T-helper 2 cell treated with Interferon-gamma antibody and Interleukin-4, amounts not matched to agents 100 ng/mL and 5 ng/mL, for 36 hours (primary cell): ENCODE measurements around the gene GLRA1. TPM values are rescaled to one million over a fixed set of nuclear protein-coding genes. Genes with fewer than 3 reads are reported as not detected.
"Not testable (repeated sequence)": the region's sequence is repeated elsewhere in the genome, so short reads cannot be mapped to it uniquely, and the experiment has no call there.

Source experiments
- intact Hi-C: fragments of 100-400 bp; cut with micrococcal nuclease; formaldehyde crosslinking; loops from one replicate; pipeline ENCODE4 v1.15.1; 2023
- total RNA-seq: library from RNA; stranded (reverse); gene quantifications from 2 replicates; pipeline ENCODE4 v1.2.3, GENCODE V29; 2022

The GLRA1 gene
- total RNA-seq, 1 donor from 2014 or later = not detected

DNA sequence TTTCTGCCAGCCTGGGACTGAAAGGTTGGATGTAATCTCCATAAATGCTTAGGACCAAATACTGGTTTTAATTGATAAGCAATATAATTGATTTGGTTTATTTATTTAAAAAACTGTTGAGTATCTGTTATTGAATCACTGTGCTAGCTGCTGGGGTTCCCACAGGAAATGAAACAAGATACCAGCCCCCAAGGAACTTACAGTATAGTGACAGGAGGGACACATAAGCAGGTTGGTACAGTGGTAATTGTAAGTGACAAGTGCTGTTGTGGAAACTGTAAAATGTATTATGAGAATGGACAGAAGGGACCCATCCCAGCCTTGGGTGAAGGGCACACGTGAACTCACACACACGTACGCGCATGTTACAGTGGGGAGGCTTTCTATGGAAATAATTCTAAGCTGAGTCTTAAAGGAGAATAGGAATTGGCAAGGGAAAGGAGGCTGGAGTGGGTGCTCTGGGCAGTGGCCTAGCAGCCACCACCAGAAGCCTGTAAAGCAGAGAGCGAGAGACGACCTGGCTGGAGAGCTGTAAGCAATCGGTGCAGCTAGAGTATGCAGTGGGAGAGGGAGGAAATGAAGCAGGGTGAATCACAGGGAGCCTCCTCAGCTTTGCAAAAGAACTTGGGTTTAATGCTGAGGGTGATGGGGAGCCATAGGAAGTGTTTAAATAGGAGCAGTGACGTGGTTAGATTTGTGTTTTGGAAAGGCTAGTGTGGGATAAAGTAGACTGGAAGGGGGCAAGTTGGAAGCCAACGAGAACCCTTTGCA, 39.3 kb downstream of the GLRA1 start:
- intact Hi-C loops = no loop called here

DNA sequence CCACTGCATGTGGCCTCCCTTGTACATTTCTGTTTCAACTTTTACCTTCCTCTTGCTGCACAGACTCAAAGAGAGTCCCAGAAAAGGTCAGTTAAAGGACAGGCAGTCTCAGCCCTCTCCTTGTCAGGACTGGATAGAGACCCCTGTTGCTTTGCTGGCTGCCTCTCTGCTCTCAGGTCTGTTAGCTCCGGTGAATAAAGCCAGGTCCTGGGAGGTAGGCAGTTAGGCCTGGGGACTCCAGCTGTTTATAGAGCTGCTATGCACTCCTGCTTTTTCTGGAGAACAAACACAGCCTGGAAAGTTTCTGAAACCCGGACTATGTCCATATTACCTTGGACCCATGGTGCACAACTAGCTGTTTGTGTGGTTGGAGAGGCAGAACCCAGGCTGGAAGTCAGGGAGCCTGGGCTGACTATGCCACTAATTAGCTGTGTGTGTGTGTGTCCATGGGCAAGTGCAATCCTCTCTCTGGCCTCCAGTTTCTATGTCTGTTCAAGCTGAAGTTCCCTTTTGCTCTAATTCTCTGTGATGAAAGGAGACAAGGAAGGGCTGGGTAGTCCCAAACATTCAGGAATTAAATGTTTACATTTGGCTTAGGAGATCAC, 42.9 kb downstream of the GLRA1 start:
- intact Hi-C loops = no loop called here

DNA sequence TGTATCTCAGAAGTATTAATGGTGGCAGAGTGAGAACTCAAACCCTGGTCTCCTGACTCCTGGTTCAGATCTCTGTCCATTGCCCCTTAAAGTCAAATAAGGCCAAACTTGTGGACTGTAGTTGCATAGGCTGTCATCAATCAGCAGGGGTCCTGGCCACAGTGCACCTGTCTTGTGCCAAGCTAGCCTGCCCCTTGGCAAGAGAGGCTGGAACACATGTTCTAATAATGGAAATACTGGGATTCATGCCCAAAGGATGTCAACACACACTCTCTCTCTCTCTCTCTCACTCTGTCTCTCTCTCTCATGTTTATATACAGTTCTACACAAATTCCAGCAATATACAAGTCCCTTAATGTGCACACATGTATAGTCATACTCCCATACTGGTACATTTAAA, 44.3 kb downstream of the GLRA1 start:
- intact Hi-C loops = no loop called here

DNA sequence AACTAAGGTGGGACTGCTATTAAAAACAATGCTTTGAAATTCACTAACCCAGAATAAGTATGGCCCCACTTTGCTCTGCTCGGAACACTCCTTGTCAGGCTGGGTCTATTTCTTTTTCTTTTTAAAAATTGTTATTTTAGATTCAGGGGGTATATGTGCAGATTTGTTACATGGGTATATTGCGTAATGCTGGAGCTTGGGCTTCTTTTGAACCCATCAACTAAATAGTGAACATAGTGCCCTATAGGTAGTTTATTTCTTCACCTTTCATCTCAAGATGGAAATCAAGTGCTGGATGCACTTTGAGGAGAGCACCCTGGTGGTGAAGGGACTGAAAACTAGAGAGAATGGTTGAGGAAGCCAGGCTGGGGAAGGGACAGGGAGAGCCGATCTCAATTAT, 51.0 kb downstream of the GLRA1 start:
- intact Hi-C loops = no loop called here

DNA sequence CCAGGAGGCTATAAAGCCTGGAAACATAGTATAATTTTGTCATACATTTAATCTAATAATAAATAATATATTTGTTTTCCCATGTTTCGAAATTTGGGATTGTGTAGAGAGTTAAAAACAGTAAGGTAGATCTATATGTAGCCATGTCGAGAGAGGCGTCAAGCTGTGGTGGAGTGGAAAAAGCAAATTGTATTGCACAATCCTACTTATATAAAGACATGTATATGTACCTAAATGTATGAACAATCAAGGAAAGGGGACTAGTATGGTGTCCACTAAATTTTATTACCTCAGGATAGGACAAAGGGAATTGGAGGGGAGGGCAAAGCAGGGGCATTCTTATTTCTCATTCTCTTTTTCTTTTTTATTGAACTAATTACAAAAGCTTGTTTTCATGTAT, 52.0 kb downstream of the GLRA1 start:
- intact Hi-C loops = no loop called here

DNA sequence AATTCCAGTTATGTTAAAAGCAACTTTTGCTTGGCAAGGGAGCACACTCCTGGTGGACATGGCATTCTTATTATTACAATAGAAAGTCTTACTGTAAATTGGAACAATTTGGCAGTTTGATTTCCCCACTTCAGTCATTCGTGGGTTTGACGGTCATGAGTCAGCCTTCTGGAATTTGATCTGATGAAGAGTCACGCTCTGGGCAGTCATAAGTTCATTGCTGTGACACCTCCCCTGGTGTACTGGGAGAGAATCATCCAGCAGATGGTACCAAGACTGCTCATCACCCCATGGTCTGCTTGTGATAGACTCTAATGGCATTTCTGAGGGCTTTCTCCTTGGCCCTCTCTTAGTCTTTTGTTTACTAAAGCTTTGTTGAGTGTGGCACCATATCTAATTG, 53.8 kb downstream of the GLRA1 start:
- intact Hi-C loops = no loop called here

DNA sequence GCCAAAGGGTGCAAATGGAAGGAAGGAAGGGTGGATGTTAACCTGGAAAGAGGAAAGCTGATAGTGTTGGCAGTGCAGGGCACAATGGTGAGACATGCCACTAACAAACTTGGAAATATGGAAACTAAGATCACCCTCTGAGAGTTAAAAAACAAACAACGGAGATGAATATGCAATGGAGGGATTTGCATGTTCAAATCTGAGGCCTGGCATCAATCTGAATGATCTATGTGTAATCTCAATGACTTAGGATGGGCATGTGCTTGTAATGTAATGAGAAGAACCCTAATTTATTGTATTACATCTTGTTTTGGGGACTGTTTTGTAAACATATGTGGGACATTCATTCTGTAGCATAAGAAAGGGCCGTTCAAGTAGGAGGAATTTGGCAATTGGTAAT, 54.4 kb downstream of the GLRA1 start:
- intact Hi-C loops = no loop called here

DNA sequence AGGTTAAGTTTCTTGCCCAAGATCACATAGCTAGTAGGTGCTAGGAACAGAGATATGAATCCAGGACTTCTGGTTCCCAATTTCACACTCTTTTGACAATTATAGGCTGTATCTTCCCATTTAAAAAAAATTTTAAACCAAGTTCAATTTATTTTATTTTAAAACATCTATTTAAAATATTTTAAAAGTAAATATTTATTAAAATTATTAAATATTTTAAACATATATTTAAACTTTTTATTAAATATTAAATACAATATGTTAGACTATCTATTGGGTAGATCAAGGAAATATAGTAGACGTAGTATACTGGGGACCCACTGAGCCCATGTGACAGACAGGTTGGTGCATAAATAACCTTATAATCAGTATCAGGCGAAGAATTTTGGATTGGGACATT, 54.8 kb downstream of the GLRA1 start:
- intact Hi-C loops = no loop called here

DNA sequence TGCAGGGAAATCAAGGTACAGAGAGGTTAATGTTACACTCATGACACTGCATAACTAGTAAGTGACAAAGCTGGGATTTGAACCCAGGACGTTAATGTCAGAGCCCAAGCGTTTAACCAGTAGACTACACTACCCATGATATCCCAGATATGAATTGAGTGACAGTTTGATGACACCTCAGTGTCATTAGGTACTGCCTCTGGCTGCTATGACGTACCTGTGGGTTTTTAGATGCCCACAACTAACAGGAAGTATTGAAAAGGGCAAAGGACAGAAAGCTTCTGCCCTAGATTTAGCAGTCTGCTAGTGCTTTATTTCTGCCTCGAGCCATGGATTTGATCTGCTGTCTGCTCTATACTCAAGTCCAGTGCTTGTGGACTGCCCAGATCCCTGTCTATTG, 56.2 kb downstream of the GLRA1 start:
- intact Hi-C loops = no loop called here

DNA sequence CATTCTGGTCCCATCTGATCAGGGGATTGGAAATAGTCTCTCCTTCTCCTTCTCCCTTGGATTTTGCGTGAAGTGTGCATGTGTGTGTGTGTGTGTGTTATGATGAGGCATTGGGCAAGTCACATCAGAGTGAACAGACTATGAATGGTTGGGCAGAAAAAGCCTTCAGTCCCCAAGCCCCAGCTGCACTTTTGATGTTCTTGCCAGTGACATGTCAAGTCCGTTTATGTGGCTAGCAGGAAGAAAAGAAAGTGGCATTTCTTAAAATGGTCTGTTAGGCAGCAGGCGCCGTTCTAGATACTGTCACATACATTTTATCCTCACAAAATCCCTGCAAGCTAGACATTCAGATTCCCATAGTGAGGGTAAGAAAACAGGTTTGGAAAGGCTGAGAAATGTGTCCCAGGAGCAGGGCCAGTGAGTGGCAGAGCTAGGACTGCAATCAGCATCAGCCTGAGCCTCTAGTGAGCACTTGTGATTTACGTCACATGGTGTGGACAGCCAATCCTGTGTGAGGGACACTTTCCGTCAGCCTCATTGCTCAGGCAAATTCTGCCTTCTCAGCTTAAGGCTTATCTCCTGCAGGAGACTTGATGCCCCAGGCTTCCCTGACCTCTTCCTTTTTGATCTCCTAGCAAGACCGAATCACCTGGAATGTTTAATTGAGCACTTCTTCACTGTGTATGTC, 60.4 kb downstream of the GLRA1 start:
- intact Hi-C loops = no loop called here

DNA sequence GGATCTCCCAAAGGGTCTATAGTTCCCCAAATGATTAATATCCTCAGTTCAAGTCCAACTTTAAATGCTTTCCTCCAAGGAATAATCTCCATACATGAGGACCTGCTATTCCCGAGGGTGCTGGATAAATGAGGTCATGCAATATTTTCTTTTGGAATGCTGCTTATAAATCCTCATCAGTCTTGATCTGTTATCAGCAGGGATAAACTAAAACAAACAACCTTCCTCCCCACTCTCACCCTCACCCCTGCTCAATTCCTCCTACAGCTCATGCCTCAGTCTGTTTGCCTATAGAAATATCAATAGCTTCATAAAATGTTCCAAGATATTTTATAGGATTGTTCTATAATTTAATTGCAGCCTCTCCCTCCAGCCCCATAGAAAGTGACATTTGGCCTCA, 61.1 kb downstream of the GLRA1 start:
- intact Hi-C loops = no loop called here

DNA sequence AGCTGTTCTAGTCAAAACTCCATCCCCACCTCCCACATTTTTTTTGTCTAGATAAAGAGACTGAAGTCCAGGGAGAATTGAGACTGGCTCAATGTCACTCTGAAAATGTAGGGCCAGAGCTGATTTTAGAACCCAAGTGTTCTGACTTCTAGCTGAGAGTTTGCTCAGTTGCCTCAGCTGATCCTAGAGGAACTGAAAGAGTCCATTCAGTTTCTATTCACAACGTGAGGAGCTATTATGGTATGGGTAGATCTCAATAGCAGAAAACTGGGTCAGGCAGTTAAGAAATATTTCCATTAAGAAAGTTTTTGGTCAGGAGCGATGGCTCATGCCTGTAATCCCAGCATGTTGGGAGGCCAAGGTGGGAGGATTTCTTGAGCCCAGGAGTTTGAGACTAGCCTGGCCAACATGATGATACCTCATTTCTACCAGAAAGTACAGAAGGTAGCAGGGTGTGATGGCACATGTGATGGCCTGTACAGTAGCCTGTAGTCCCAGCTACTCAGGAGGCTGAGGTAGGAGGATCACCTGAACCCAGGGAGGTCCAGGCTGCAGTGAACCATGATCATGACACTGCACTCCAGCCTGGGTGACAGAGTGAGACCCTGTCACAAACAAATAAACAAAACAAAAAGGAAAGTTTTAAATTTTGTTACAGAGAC, 61.7 kb downstream of the GLRA1 start:
- intact Hi-C loops = no loop called here

DNA sequence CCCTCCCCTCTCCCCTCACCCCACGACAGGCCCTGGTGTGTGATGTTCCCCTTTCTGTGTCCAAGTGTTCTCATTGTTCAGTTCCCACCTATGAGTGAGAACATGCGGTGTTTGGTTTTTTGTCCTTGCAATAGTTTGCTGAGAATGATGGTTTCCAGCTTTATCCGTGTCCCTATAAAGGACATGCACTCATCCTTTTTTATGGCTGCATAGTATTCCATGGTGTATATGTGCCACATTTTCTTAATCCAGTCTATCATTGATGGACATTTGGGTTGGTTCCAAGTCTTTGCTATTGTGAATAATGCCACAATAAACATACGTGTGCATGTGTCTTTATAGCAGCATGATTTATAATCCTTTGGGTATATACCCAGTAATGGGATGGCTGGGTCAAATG, 63.8 kb downstream of the GLRA1 start:
- intact Hi-C loops = not testable (repeated sequence)

DNA sequence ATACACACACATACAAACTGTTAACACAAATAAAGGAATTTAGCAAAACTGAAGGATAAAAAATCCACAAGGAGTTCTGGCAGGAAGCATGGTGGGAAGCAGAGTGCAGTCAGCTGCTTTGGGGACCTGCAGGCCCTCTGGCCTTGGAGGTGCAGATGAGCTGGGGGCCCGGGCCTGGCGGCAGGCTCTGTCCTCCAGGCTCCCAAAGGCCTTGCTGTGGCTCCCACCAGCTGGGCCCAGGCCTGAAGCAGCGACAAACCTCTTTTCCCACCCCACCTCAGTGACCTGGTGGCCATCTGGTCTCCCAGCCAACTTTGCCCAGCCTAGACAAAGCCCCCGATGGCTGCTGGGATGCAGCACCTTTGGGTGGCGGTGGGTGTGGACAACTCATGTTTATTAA, 67.8 kb downstream of the GLRA1 start:
- intact Hi-C loops = no loop called here

DNA sequence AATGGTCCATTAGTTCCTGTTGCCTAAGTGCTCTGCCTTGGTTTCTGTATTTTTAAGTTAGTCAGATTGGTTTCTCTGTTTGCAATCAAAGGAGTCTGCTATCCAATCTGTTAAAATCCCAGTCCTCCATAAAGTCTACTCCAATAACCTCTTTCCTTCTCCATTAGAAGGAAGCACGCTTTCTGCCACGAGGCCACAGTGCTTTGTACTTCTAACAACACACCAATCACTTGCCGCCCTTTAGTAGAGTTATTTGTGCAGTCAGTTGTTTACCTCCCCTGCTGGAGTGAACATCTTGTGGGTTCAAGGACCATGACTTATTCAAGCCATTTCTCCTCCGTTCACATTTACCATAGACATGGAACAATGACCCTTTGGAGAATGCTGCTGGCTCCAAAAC, 69.0 kb downstream of the GLRA1 start:
- intact Hi-C loops = no loop called here

DNA sequence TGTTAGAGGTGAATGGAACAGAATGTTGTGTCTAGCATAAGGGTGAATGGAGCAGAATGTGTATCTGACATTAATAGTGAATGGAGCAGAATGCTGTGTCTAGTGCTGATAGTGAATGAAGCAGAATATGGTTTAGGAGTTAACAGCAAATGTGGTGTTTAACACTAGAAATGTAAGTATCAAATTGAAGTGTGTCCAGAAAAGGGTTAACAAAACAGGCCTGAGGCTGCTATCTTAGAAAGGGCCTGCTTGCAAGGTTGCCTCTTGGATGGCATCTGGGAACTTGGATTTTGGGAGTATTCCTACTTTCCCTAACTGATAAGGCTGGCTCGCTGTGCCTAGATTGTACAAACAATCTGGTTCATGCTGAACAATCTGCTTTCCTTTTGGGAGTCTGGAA, 76.8 kb downstream of the GLRA1 start:
- intact Hi-C loops = no loop called here

DNA sequence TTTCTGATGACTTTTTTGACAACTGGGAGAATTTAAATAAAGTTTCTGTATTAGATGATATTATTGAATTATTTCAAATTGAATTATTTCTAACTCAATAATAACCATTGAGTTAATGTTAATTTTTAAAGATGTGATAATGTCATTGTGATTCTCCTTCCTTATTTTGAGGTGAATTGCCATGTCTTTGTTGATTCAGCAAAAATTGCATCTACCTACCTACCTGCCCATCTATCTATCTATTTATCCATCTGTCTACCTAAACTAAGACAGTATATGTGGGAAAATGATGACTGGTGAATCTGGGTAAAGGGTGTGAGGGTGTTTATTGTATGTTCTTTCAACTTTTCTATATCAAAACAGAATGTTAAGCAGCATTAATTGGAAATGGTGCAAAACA, 77.9 kb downstream of the GLRA1 start:
- intact Hi-C loops = no loop called here

DNA sequence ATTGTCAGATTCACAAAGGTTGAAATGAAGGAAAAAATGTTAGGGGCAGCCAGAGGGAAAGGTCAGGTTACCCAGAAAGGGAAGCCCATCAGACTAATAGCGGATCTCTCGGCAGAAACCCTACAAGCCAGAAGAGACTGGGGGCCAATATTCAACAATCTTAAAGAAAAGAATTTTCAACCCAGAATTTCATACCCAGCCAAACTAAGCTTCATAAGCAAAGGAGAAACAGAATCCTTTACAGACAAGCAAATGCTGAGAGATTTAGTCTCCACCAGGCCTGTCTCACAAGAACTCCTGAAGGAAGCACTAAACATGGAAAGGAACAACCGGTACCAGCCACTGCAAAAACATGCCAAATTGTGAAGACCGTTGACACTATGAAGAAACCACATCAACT, 91.8 kb downstream of the GLRA1 start:
- intact Hi-C loops = not testable (repeated sequence)

DNA sequence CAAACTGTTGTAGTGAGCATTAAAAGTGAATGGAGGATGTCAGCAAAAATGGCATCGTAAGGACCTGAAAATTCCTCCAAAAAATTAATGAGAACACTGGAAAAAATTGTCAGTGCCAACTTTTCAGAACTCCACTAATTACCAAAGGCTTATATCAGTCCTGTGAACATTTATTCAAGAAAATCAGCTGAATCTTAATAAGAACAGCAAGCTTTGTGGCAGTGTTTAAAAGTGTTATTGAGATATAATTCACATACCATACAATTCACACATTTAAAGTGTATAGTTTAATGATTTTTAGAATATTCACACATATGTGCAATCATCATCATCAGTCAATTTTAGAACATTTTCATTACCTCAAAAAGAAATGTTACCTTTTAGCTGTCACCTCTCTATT, 95.3 kb downstream of the GLRA1 start:
- intact Hi-C loops = loop anchor here (10.0 kb wide), 1 partner anchor 525 kb away; no protein-coding TSS in a partner anchor

DNA sequence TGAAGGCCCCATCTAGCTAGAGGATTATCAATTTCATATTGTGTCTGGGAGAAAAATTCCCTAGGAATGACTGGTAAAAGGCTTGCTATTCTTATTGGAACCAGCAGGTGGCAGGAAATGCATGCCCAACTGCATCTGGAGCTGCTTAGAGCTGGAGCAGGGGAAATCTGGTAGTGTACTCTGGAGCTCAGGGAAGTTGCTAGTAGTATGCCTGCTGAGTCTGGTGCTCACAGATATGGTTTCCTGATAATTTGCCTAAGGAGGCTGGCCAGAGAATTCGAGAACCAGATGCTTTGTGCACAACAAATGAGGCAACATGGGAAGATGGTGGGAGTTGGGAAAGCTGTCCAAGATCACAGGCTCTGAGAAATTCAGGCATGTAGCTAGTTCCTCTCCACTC, 99.2 kb downstream of the GLRA1 start:
- intact Hi-C loops = loop anchor here (1.0 to 10.0 kb wide), 2 partner anchors 318 to 529 kb away; no protein-coding TSS in a partner anchor

DNA sequence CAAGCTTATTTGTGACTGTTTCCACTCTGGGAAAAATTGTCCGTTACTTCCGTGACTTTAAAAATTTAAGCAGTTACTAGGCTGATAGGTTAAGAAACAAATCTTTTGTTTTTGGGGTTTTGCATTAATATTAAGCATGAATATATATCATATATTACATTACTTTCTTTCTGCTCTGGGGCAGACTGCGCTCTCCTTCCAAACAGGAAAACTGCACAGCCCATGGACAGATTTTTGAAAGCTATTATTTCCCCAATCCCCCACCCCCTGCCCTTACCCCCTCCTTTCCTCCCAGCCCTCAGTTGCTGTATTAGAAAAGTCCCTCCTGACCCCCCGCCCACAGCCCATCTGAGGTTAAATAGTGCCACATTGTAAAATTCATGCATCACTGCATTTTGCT, 102.5 kb downstream of the GLRA1 start:
- intact Hi-C loops = loop anchor here (10.0 kb wide), 1 partner anchor 533 kb away; no protein-coding TSS in a partner anchor

DNA sequence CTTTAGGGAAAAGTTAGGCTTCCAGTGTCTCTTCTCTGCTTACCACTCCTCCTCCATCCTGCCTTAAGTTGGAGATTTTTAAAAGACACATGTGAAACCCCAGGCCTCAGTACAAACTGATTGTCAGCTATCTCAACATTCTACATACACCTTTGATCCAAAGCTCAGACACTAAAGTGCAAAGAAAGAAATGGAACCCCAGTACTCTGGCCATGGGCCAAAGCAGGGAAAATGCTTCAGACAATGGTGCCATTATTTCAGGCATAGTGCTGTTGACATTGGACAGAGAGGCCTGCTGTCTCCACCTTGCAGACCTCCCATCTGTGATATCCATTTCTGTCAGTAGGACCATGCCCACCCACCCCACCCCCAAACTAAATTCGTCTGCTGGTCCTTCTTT, 103.7 kb downstream of the GLRA1 start:
- intact Hi-C loops = loop anchor here (10.0 kb wide), 1 partner anchor 534 kb away; no protein-coding TSS in a partner anchor
